ENCODE measurements around the gene DPH7.
"Not testable (repeated sequence)": the region's sequence is repeated elsewhere in the genome, so short reads cannot be mapped to it uniquely, and the experiment has no call there.

The DPH7 gene

GRCh38 chr9:137545123-137545522 is 33.6 kb downstream of the DPH7 start:
- no peak for DNase-seq (ENCODE audit: low spot score)

GRCh38 chr9:137544176-137544760 is 34.5 kb downstream of the DPH7 start:
- no peak for DNase-seq (ENCODE audit: low spot score)

- no peak for DNase-seq (ENCODE audit: low spot score)
Measured at GRCh38 chr9:137543237-137543963, 35.3 kb downstream of the DPH7 start.

GRCh38 chr9:137542486-137542885 is 36.2 kb downstream of the DPH7 start:
- DNase-seq (ENCODE audit: low spot score), result no peak

GRCh38 chr9:137540536-137540935 is 38.2 kb downstream of the DPH7 start:
- no peak for DNase-seq (ENCODE audit: low spot score)

- no peak for DNase-seq (ENCODE audit: low spot score)
Measured at GRCh38 chr9:137538058-137538457, 40.7 kb downstream of the DPH7 start.

- DNase-seq (ENCODE audit: low spot score), result not testable (repeated sequence)
Measured at GRCh38 chr9:137536594-137537131, 42.1 kb downstream of the DPH7 start.

GRCh38 chr9:137535120-137535428 is 43.7 kb downstream of the DPH7 start:
- DNase-seq (ENCODE audit: low spot score), result no peak

GRCh38 chr9:137534256-137535119 is 44.2 kb downstream of the DPH7 start:
- no peak for DNase-seq (ENCODE audit: low spot score)

- DNase-seq (ENCODE audit: low spot score), result not testable (repeated sequence)
Measured at GRCh38 chr9:137532891-137533468, 45.7 kb downstream of the DPH7 start.

GRCh38 chr9:137531099-137531765 is 47.5 kb downstream of the DPH7 start:
- DNase-seq (ENCODE audit: low spot score), result no peak

- DNase-seq (ENCODE audit: low spot score), result no peak
Measured at GRCh38 chr9:137530331-137530730, 48.4 kb downstream of the DPH7 start.

- DNase-seq (ENCODE audit: low spot score), result no peak
Measured at GRCh38 chr9:137524981-137525317, 53.8 kb downstream of the DPH7 start.

GRCh38 chr9:137524161-137524980 is 54.4 kb downstream of the DPH7 start:
- no peak for DNase-seq (ENCODE audit: low spot score)

GRCh38 chr9:137522746-137523455 is 55.8 kb downstream of the DPH7 start:
- no peak for DNase-seq (ENCODE audit: low spot score)

- no peak for DNase-seq (ENCODE audit: low spot score)
Measured at GRCh38 chr9:137521405-137521985, 57.2 kb downstream of the DPH7 start.

GRCh38 chr9:137520614-137521404 is 57.9 kb downstream of the DPH7 start:
- no peak for DNase-seq (ENCODE audit: low spot score)

GRCh38 chr9:137519553-137519952 is 59.2 kb downstream of the DPH7 start:
- no peak for DNase-seq (ENCODE audit: low spot score)

Data from ecto neural progenitor cell (in vitro differentiated cells).